Heart left ventricle (tissue), 16 donors: ENCODE measurements around the gene TAF6L. TPM values are rescaled to one million over a fixed set of nuclear protein-coding genes. Genes with fewer than 3 reads are reported as not detected.
A peak's percentile ranks its signal among the peaks of the same experiment; 100 is the strongest.

Source experiments
- ATAC-seq, 4 donors: fragments of 200-7000 bp; cut with Tn5 transposase; one replicate each; pipeline ENCODE4 v1.9.1; 2020 to 2022; ENCODE audit warnings: moderate library complexity in 4 of 4, mild to moderate bottlenecking in 3 of 4, moderate number of reproducible peaks in 1 of 4
- DNase-seq, 5 donors: peaks; one replicate each; pipeline ENCODE4 v3.0.0-alpha.2; 2020
- H3K27ac ChIP-seq, 12 donors: fragments of 200-600 bp; sonication (generic) in 4 of 12; one replicate each; pipeline versions ENCODE4 v1.5.0 to v1.8.0; 2016 to 2022; ENCODE audit warnings: mild to moderate bottlenecking in 2 of 12
- H3K27me3 ChIP-seq, 9 donors: fragments of 200-600 bp; sonication (generic) in 2 of 9; one replicate each; pipeline versions ENCODE4 v1.5.1 to v1.8.0; 2016 to 2022; ENCODE audit warnings: mild to moderate bottlenecking in 3 of 9
- H3K36me3 ChIP-seq, 9 donors: fragments of 200-600 bp; sonication (generic) in 2 of 9; one replicate each; pipeline versions ENCODE4 v1.5.0 to v1.8.0; 2018 to 2022; ENCODE audit warnings: mild to moderate bottlenecking in 2 of 9
- H3K4me1 ChIP-seq, 12 donors: fragments of 200-600 bp; sonication (generic) in 4 of 12; one replicate each; pipeline versions ENCODE4 v1.5.0 to v1.8.0; 2016 to 2022; ENCODE audit warnings: mild to moderate bottlenecking in 3 of 12
- H3K4me3 ChIP-seq, 12 donors: fragments of 200-600 bp; sonication (generic) in 4 of 12; one replicate each; pipeline versions ENCODE4 v1.5.0 to v1.8.0; 2017 to 2022; ENCODE audit warnings: mild to moderate bottlenecking in 9 of 12, moderate library complexity in 4 of 12
- H3K9me3 ChIP-seq, 12 donors: fragments of 200-600 bp; sonication (generic) in 4 of 12; one replicate each; pipeline versions ENCODE4 v1.5.0 to v1.8.0; 2016 to 2022; ENCODE audit warnings: mild to moderate bottlenecking in 1 of 12
- POLR2A ChIP-seq, 2 donors: fragments of 450-650 bp; IDR thresholded peaks; one replicate each; pipeline ENCODE4 v1.6.1; 2017; ENCODE audit warnings: antibody characterized with exemption in 2 of 2, mild to moderate bottlenecking in 2 of 2, moderate library complexity in 2 of 2
- WGBS, 4 donors: extraction: QIAGEN DNeasy Blood & Tissue Kit in 2 of 4; methylation state at CpG; one replicate each; pipeline versions ENCODE4 v1.1.5 to v1.1.7; 2013 to 2018; 5-methylcytosine and 5-hydroxymethylcytosine counted together
- intact Hi-C, 10 donors: fragments of 100-400 bp; cut with DNase I; formaldehyde crosslinking; loops; one replicate each; pipeline versions ENCODE4 v1.11.1 to v1.14.2; 2022
- polyA plus RNA-seq, 2 donors: library from polyadenylated mRNA; stranded (reverse); fragments of 200-250 nt; gene quantifications; one replicate each; pipeline ENCODE4 v1.2.3, GENCODE V29; 2013
- total RNA-seq, 9 donors: library from RNA; depleted of rRNA in 2 of 9; stranded (reverse); fragments of >200 nt in 2 of 9; fragmentation: NEBNext Ultra II Directional in 3 of 9; extraction: Animal tissue kit (Norgen Biotek cat#: 25700) in 3 of 9; gene quantifications; one replicate each; pipeline versions ENCODE4 v1.1.0 to v1.2.4, GENCODE V29; 2016 to 2023
- TF ChIP-seq, protein P1 (sequence below), 12 donors: fragments of 200-600 bp; sonication (generic) in 4 of 12; IDR thresholded peaks; one replicate each; pipeline versions ENCODE4 v1.5.0 to v1.8.0; 2018 to 2022; ENCODE audit warnings: antibody characterized with exemption in 12 of 12, mild to moderate bottlenecking in 5 of 12
- donor health status: ischemic (EF 13 %, LVEDD 7.1; RV severe dilation, severe dysfunction).
- donor health status: healthy with polysubstance abuse.
- donor health status: DM: no; HTN: yes; CAD: no.
- donor health status: DM: no; HTN: no; CAD: no.
- donor health status: ischemic (EF 25% LVEDD 6.9; RV normal size, moderate dysfunction).
- donor health status: ischemic (EF 25% LVEDD 5.7; RV mildly dilated, moderate dysfunction).
- donor health status: healthy.
- donor health status: DM: yes; HTN: yes; CAD: no.
- donor health status: ischemic (EF 35%, LVEDD 5.7; RV mildly dilated, moderate dysfunction).
- donor health status: nonischemic (EF 11% LVEDD 7.7; RV severe dilation, severe dysfunction).
- donor health status: DM: yes; HTN: yes; CAD: no.
- donor health status: PGD.
- donor health status: ischemic (EF 29% LVEDD 5.4; RV normal size, mild dysfunction).
- donor health status: nonischemic (EF 23%, LVEDD 6.1; RV moderate dilation, normal function).

Gene TAF6L
- total and polyA plus RNA-seq, 11 donors: 7.1 to 19.5 (median 9.3) TPM

DNA sequence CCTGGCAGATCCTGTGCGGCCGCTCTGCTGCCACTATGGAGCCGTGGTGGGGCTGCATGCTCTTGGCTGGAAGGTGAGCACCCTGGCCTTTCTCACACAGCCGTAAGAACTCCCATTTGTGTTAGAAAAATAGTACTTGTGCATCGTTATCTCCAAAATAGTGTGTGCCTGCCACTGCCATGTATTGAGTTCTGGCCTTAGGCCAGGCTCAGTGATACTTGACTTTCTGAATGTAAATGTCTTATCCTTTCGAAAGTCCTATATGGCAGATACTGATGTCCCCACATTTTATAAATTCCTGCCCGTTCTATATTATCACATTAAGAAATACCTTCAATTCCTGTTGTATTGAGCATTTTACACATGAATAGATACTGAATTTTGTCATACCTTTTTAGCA lies 11.6 kb downstream of the TAF6L start:
- intact Hi-C loops: no loop called here
- no peak overlapping the region for H3K4me3 ChIP-seq
- 87 to 98% (median 89%) methylated on average over 7 of the region's 7 CpGs for WGBS, 4 donors
- peaks cover 0 to 58% (median 41%) of the 10 kb centered on the region in 9 donors for H3K36me3 ChIP-seq
- DNase-seq (peak in 1 of 5 donors; percentile 27), ATAC-seq (no peak)
- no peak overlapping the region for H3K27ac ChIP-seq
- TF ChIP-seq, protein P1, sequence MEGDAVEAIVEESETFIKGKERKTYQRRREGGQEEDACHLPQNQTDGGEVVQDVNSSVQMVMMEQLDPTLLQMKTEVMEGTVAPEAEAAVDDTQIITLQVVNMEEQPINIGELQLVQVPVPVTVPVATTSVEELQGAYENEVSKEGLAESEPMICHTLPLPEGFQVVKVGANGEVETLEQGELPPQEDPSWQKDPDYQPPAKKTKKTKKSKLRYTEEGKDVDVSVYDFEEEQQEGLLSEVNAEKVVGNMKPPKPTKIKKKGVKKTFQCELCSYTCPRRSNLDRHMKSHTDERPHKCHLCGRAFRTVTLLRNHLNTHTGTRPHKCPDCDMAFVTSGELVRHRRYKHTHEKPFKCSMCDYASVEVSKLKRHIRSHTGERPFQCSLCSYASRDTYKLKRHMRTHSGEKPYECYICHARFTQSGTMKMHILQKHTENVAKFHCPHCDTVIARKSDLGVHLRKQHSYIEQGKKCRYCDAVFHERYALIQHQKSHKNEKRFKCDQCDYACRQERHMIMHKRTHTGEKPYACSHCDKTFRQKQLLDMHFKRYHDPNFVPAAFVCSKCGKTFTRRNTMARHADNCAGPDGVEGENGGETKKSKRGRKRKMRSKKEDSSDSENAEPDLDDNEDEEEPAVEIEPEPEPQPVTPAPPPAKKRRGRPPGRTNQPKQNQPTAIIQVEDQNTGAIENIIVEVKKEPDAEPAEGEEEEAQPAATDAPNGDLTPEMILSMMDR (IDR thresholded peaks at IDR 0.05): no peak
- no peak for TF ChIP-seq POLR2A (IDR thresholded peaks at IDR 0.05)
- H3K4me1 ChIP-seq: peaks cover 6 to 13% (median 10%) of the 10 kb centered on the region in 12 donors
- no peaks in the 10 kb centered on the region for H3K27me3 ChIP-seq
- H3K9me3 ChIP-seq: no peaks in the 10 kb centered on the region

- peak; percentile 55 to 85 (median 84) for ATAC-seq
- peaks cover 6 to 49% (median 41%) of the 10 kb centered on the region in 12 donors for H3K4me1 ChIP-seq
- H3K27me3 ChIP-seq: no peaks in the 10 kb centered on the region
- DNase-seq: peak; percentile 90 to 93 (median 91)
- 1% methylated on average over 21 to 51 of the region's 51 CpGs for WGBS, 4 donors
- peak overlapping the region; percentile 83 to 100 (median 92) for H3K4me3 ChIP-seq
- peaks cover 0 to 50% (median 35%) of the 10 kb centered on the region in 9 donors for H3K36me3 ChIP-seq
- TF ChIP-seq POLR2A (IDR thresholded peaks at IDR 0.05): no peak
- TF ChIP-seq, protein P1 (IDR thresholded peaks at IDR 0.05): peak in 11 of 12 donors; percentile 92 to 98 (median 94)
- intact Hi-C loops: loop anchor here (1.0 to 5.0 kb wide), 10 partner anchors 16 to 96 kb away; partner anchors contain the start of genes NXF1 (in 1 of the 10), SLC3A2 (in 1 of the 10), STX5 (in 1 of the 10) and TAF6L (in 1 of the 10)
- peak overlapping the region; percentile 88 to 100 (median 98) for H3K27ac ChIP-seq
- H3K9me3 ChIP-seq: no peaks in the 10 kb centered on the region
These were observed 15.3 kb downstream of the TAF6L start for GRCh38 chr11:62786318-62787004.

DNA sequence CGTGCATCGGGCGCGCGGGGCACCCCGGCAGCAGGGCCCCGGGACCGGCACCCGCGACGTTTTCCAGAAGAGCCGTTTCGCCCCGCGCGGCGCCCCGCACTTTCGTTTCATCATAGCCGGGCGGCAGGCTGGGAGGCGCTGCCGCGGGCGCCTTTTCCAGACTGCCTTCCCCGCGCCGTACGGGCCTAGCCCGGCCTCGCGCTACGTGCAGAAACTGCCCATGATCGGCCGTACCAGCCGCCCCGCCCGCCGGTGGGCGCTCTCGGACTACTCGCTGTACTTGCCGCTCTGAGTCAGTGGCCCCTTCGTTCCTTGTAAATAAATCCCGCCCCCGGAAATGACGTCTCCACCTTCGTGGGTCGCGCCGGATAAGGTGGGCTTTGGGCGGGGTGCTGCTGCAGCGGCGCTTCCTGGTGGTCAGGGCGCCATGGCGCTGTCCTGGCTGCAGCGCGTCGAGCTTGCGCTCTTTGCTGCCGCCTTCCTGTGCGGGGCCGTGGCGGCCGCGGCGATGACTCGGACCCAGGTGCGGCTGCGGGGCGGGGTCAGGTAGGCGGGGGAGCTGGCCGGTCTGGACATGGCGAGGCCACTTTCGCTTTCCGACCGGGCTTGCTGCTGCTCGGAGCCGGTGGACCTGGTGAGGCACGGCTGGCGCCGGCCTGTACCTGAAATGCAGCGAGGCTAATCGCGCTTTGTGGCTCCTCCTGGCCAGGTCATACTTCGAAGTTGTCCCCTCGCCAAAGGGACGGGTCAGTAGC lies 16.0 kb downstream of the TAF6L start, which contains the start of gene TMEM179B:
TMEM179B (plus strand) TSS at position 398 of the 755 bp plus-strand sequence; CDS start at position 428, 30 bp downstream.
- peak; percentile 81 to 97 for TF ChIP-seq POLR2A (IDR thresholded peaks at IDR 0.05)
- TF ChIP-seq, protein P1 (IDR thresholded peaks at IDR 0.05): peak in 6 of 12 donors; percentile 28 to 60 (median 46)
- intact Hi-C loops: loop anchor here in 9 of 10 donors (2.0 to 5.0 kb wide), 8 partner anchors 16 to 95 kb away; partner anchors contain the start of genes NXF1 (in 1 of the 9), SLC3A2 (in 1 of the 9), STX5 (in 1 of the 9) and TAF6L (in 1 of the 9)
- Histone ChIP-seq H3K27me3 (no peaks in the 10 kb centered on the region), H3K36me3 (peaks cover 0 to 48% (median 32%) of the 10 kb centered on the region in 9 donors), H3K4me1 (peaks cover 6 to 54% (median 43%) of the 10 kb centered on the region in 12 donors), H3K4me3 (peak within 1 kb of the TSS; percentile 83 to 100 (median 92)), H3K9me3 (no peaks in the 10 kb centered on the region), H3K27ac (peak within 1 kb of the TSS; percentile 88 to 100 (median 98))
- ATAC-seq: peak; percentile 81 to 90 (median 89)
- peak; percentile 96 to 99 (median 99) for DNase-seq
- 0% methylated on average over 33 to 88 of the region's 88 CpGs for WGBS, 4 donors
